ENCODE measurements around the gene CDK16.

DNA sequence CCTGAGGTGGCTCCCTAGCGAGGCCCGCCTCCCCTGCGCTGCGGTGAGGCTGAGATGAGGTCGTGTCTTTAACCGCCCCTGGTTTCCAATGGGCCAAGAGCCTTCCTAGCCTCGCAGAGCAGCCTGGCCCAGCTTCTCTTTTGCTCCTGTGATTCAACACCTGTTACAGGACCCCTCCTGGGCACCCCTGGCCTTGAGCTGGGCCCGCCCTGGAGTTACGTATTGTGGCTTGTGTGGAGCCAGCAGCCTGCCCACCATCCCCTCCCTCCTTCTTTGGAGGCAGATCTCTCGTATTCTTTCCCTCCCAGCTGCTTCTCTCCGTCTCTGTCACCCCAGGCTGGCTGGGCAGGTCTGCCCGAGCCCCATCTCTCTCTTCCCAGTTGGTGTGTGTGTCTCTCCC, 44.1 kb upstream of the CDK16 start:
- TF ChIP-seq EP300 (IDR thresholded peaks at IDR 0.05) (no peak), POLR2AphosphoS5 (IDR thresholded peaks at IDR 0.05) (no peak), POLR2A (IDR thresholded peaks at IDR 0.05) (no peak)
- TF ChIP-seq, protein P1, sequence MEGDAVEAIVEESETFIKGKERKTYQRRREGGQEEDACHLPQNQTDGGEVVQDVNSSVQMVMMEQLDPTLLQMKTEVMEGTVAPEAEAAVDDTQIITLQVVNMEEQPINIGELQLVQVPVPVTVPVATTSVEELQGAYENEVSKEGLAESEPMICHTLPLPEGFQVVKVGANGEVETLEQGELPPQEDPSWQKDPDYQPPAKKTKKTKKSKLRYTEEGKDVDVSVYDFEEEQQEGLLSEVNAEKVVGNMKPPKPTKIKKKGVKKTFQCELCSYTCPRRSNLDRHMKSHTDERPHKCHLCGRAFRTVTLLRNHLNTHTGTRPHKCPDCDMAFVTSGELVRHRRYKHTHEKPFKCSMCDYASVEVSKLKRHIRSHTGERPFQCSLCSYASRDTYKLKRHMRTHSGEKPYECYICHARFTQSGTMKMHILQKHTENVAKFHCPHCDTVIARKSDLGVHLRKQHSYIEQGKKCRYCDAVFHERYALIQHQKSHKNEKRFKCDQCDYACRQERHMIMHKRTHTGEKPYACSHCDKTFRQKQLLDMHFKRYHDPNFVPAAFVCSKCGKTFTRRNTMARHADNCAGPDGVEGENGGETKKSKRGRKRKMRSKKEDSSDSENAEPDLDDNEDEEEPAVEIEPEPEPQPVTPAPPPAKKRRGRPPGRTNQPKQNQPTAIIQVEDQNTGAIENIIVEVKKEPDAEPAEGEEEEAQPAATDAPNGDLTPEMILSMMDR (IDR thresholded peaks at IDR 0.05) = no peak

Data from stomach (tissue), 4 donors.